ENCODE results near the gene MR1. TPM values are rescaled to one million over a fixed set of nuclear protein-coding genes. Genes with fewer than 3 reads are reported as not detected.
A peak's percentile ranks its signal among the peaks of the same experiment; 100 is the strongest.
"Not testable (repeated sequence)": the region's sequence is repeated elsewhere in the genome, so short reads cannot be mapped to it uniquely, and the experiment has no call there.

The MR1 gene
- total RNA-seq, 2 donors from 2014 or later, result 18.3 to 20.8 TPM

GRCh38 chr1:181038399-181038873 lies 4.7 kb downstream of the MR1 start:
- Mint-ChIP-seq H3K4me1 (peaks cover 51% of the 10 kb centered on the region), H3K27ac (peak overlapping the region; percentile 69), H3K36me3 (ENCODE audit: low read depth) (no peaks in the 10 kb centered on the region), H3K27me3 (no peaks in the 10 kb centered on the region), H3K4me3 (peak overlapping the region; percentile 50)
- DNase-seq, result peak in 2 of 3 donors; percentile 43 to 54
- H3K9me3 ChIP-seq (ENCODE audit: control insufficient read depth, low read length, poor library complexity, severe bottlenecking), result no peaks in the 10 kb centered on the region
- peak; percentile 59 for ATAC-seq

DNA sequence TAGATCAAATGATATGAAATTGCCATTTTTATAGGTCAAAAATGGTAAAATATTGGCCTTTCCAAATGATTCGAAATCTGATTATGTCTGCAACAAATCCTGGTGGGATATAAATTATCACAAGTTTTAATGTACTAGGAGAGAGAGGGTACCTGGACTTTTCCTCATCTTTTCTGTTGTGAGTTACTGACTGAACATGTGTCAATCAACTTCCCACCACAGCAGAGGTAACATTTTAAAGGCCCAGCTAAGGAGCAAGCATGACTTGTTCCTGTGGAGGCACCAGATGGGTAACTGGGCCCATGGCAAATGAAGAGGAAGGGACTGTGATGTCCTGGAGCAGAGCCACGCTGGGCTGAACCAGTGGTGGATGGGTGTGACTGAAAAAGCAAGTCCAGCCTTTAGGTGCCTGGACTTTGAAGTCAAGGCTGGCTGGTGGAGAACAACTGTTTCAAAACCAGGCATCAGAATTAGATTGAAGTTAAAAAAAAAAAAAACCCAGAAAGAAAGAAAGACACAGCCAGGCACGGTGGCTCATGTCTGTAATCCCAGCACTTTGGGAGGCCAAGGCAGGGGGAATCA lies 6.6 kb downstream of the MR1 start:
- no peaks in the 10 kb centered on the region for H3K27me3 Mint-ChIP-seq
- H3K27ac Mint-ChIP-seq, result peak overlapping the region; percentile 19
- no peak overlapping the region for H3K4me3 Mint-ChIP-seq

GRCh38 chr1:181043025-181043888 lies 9.5 kb downstream of the MR1 start:
- no peaks in the 10 kb centered on the region for H3K27me3 Mint-ChIP-seq
- peaks cover 27% of the 10 kb centered on the region for H3K4me1 Mint-ChIP-seq
- ATAC-seq, result no peak
- peaks cover 3% of the 10 kb centered on the region for H3K36me3 Mint-ChIP-seq (ENCODE audit: low read depth)
- H3K27ac Mint-ChIP-seq, result no peak overlapping the region
- no peak overlapping the region for H3K4me3 Mint-ChIP-seq
- no peak for DNase-seq
- H3K9me3 ChIP-seq (ENCODE audit: control insufficient read depth, low read length, poor library complexity, severe bottlenecking), result no peaks in the 10 kb centered on the region

More for the DNA sequence above, 6.6 kb downstream of the MR1 start:
- DNase-seq (no peak), ATAC-seq (no peak)
- Mint-ChIP-seq H3K4me1 (peaks cover 51% of the 10 kb centered on the region), H3K36me3 (ENCODE audit: low read depth) (no peaks in the 10 kb centered on the region)
- no peaks in the 10 kb centered on the region for H3K9me3 ChIP-seq (ENCODE audit: control insufficient read depth, low read length, poor library complexity, severe bottlenecking)

- no peaks in the 10 kb centered on the region for H3K9me3 ChIP-seq (ENCODE audit: control insufficient read depth, low read length, poor library complexity, severe bottlenecking)
- DNase-seq, result no peak
- Mint-ChIP-seq H3K36me3 (ENCODE audit: low read depth) (peaks cover 3% of the 10 kb centered on the region), H3K4me1 (peaks cover 23% of the 10 kb centered on the region), H3K27ac (peak overlapping the region; percentile 86), H3K4me3 (peak overlapping the region; percentile 19), H3K27me3 (no peaks in the 10 kb centered on the region)
- peak; percentile 91 for ATAC-seq
These were observed 10.7 kb downstream of the MR1 start for GRCh38 chr1:181044449-181044966.

- ATAC-seq; H3K9me3 ChIP-seq (ENCODE audit: control insufficient read depth, low read length, poor library complexity, severe bottlenecking); H3K4me3 Mint-ChIP-seq; H3K36me3 Mint-ChIP-seq (ENCODE audit: low read depth); H3K27me3 Mint-ChIP-seq; H3K27ac Mint-ChIP-seq; DNase-seq: not testable (repeated sequence)
- peaks cover 17% of the 10 kb centered on the region for H3K4me1 Mint-ChIP-seq
These were observed 12.2 kb downstream of the MR1 start for GRCh38 chr1:181045946-181046345.

DNA sequence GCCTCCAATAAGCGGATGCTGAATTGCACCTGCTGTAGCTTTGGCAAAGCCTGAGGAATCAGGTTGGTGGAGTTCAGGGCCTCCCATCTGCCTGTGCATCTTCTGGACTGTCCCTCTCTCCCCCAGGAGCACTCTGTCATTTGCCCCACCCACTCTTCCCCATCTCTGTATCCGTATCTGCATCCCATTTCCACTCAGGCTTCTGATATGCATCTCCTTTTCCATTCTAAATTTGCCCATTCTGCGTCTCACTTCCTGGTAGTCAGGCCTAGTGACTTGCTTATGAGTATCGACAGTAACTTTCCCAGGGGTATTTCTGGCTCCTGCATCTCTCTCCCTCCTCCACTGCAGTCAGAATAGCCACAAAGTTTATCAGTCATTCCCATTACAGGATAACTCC lies 15.6 kb downstream of the MR1 start:
- Mint-ChIP-seq H3K36me3 (ENCODE audit: low read depth) (peaks cover 5% of the 10 kb centered on the region), H3K4me3 (no peak overlapping the region), H3K27ac (no peak overlapping the region), H3K27me3 (no peaks in the 10 kb centered on the region), H3K4me1 (peaks cover 9% of the 10 kb centered on the region)
- ATAC-seq, result no peak
- no peak for DNase-seq
- no peaks in the 10 kb centered on the region for H3K9me3 ChIP-seq (ENCODE audit: control insufficient read depth, low read length, poor library complexity, severe bottlenecking)

DNA sequence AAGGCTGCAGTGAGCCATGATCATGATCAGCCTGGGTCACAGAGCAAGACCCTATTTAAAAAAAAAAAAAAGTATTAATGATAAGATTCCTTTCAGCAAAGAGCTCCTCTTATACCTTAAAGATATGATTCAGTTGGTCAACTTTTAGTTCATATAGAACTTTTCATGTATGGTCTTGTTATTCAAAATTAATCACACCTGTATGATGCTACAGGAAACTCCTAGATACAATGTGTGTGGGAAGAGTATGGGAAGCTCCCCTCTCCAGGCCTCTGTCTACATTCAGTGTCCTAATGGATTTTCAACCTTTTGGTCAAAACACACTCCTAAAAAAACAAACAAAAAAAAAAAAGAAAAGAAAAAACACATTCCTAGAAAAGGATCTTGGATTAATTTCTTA lies 17.1 kb downstream of the MR1 start:
- ATAC-seq (no peak), DNase-seq (no peak)
- H3K4me3 Mint-ChIP-seq, result no peak overlapping the region
- no peak overlapping the region for H3K27ac Mint-ChIP-seq
- H3K27me3 Mint-ChIP-seq, result no peaks in the 10 kb centered on the region
- H3K9me3 ChIP-seq (ENCODE audit: control insufficient read depth, low read length, poor library complexity, severe bottlenecking), result no peaks in the 10 kb centered on the region
- H3K36me3 Mint-ChIP-seq (ENCODE audit: low read depth), result peaks cover 7% of the 10 kb centered on the region
- H3K4me1 Mint-ChIP-seq, result peaks cover 7% of the 10 kb centered on the region

GRCh38 chr1:181056560-181056959 lies 22.8 kb downstream of the MR1 start:
- H3K27me3 Mint-ChIP-seq, result no peaks in the 10 kb centered on the region
- DNase-seq (no peak), ATAC-seq (no peak)
- H3K4me3 Mint-ChIP-seq, result no peak overlapping the region
- peaks cover 8% of the 10 kb centered on the region for H3K36me3 Mint-ChIP-seq (ENCODE audit: low read depth)
- H3K27ac Mint-ChIP-seq, result peak overlapping the region; percentile 74
- H3K9me3 ChIP-seq (ENCODE audit: control insufficient read depth, low read length, poor library complexity, severe bottlenecking), result no peaks in the 10 kb centered on the region
- peaks cover 5% of the 10 kb centered on the region for H3K4me1 Mint-ChIP-seq

GRCh38 chr1:181057079-181057478 lies 23.3 kb downstream of the MR1 start:
- H3K27ac Mint-ChIP-seq, result peak overlapping the region; percentile 74
- H3K27me3 Mint-ChIP-seq, result no peaks in the 10 kb centered on the region
- H3K36me3 Mint-ChIP-seq (ENCODE audit: low read depth), result peaks cover 8% of the 10 kb centered on the region
- DNase-seq, result no peak
- no peaks in the 10 kb centered on the region for H3K9me3 ChIP-seq (ENCODE audit: control insufficient read depth, low read length, poor library complexity, severe bottlenecking)
- no peak for ATAC-seq
- H3K4me1 Mint-ChIP-seq, result peaks cover 8% of the 10 kb centered on the region
- no peak overlapping the region for H3K4me3 Mint-ChIP-seq

DNA sequence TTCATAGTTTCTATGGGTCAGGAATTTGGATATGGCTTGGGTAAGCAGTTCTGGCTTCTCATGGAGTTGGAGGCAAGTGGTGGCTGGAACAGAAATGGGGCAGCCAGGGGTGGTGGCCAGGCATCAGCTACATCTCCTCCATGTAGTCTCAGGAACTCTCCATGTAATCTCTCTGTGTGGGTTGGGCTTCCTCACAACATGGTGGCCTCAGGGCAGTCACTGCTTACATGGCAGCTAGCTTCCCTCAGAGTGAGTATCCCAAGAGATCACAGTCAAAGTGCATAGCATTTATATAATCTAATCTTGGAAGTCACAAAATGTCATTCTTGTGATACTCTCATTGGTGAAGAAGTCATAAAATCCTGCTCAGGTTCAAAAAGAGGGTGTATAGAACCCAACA lies 25.7 kb downstream of the MR1 start:
- H3K36me3 Mint-ChIP-seq (ENCODE audit: low read depth), result peaks cover 8% of the 10 kb centered on the region
- H3K27ac Mint-ChIP-seq, result no peak overlapping the region
- no peaks in the 10 kb centered on the region for H3K27me3 Mint-ChIP-seq
- no peak for DNase-seq
- H3K9me3 ChIP-seq (ENCODE audit: control insufficient read depth, low read length, poor library complexity, severe bottlenecking), result no peaks in the 10 kb centered on the region
- no peak for ATAC-seq
- no peak overlapping the region for H3K4me3 Mint-ChIP-seq
- peaks cover 17% of the 10 kb centered on the region for H3K4me1 Mint-ChIP-seq

DNA sequence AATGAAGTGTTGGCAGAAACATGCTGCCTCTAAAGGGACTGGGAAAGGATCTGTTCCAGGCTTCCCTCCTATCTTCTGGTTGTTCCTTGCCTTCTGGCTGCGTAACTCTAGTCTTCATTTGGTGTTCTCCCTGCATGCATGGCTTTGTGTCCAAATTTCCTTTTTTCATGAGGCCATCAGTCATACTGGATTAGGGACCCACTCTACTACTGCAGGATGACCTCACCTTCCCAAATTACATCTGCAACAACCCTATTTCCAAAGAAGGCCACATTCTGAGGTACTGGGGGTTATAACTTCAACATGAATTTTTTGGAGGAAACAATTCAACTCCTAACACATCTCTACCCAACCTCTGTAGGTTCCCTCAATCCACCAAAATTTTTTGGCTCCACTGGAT lies 26.3 kb downstream of the MR1 start:
- peaks cover 15% of the 10 kb centered on the region for H3K4me1 Mint-ChIP-seq
- H3K9me3 ChIP-seq (ENCODE audit: control insufficient read depth, low read length, poor library complexity, severe bottlenecking), result no peaks in the 10 kb centered on the region
- H3K27ac Mint-ChIP-seq, result no peak overlapping the region
- DNase-seq (no peak), ATAC-seq (no peak)
- no peak overlapping the region for H3K4me3 Mint-ChIP-seq
- peaks cover 7% of the 10 kb centered on the region for H3K36me3 Mint-ChIP-seq (ENCODE audit: low read depth)
- no peaks in the 10 kb centered on the region for H3K27me3 Mint-ChIP-seq

GRCh38 chr1:181060947-181061346 lies 27.2 kb downstream of the MR1 start:
- not testable (repeated sequence) for DNase-seq, H3K4me3 Mint-ChIP-seq
- H3K4me1 Mint-ChIP-seq, result peaks cover 14% of the 10 kb centered on the region

GRCh38 chr1:181061487-181061886 lies 27.7 kb downstream of the MR1 start:
- H3K36me3 Mint-ChIP-seq (ENCODE audit: low read depth), result peaks cover 5% of the 10 kb centered on the region
- no peak overlapping the region for H3K27ac Mint-ChIP-seq
- no peak for ATAC-seq

More at GRCh38 chr1:181060947-181061346, 27.2 kb downstream of the MR1 start:
- not testable (repeated sequence) for H3K9me3 ChIP-seq (ENCODE audit: control insufficient read depth, low read length, poor library complexity, severe bottlenecking); H3K27ac Mint-ChIP-seq; ATAC-seq; H3K27me3 Mint-ChIP-seq; H3K36me3 Mint-ChIP-seq (ENCODE audit: low read depth)

More at GRCh38 chr1:181061487-181061886, 27.7 kb downstream of the MR1 start:
- H3K4me1 Mint-ChIP-seq, result peaks cover 12% of the 10 kb centered on the region
- no peaks in the 10 kb centered on the region for H3K9me3 ChIP-seq (ENCODE audit: control insufficient read depth, low read length, poor library complexity, severe bottlenecking)
- peak overlapping the region; percentile 84 for H3K4me3 Mint-ChIP-seq
- DNase-seq, result no peak
- peaks cover 4% of the 10 kb centered on the region for H3K27me3 Mint-ChIP-seq
